Neural progenitor cell (in vitro differentiated cells): ENCODE measurements around the gene PLCB1. TPM values are rescaled to one million over a fixed set of nuclear protein-coding genes. Genes with fewer than 3 reads are reported as not detected.

ENCODE experiments used
- DNase-seq: peaks from one replicate; pipeline ENCODE4 v3.0.0-alpha.2; 2016; ENCODE audit warnings: low spot score
- H2AFZ ChIP-seq: fragments of 200-600 bp; sonication (generic); replicated peaks from 2 replicates; pipeline ENCODE4 v1.6.1; 2016; ENCODE audit warnings: antibody characterized with exemption
- H3F3A ChIP-seq: fragments of 200-600 bp; sonication (generic); 2 replicates; pipeline ENCODE4 v1.6.1; 2016; ENCODE audit warnings: antibody characterized with exemption, low read depth
- H3K27ac ChIP-seq: fragments of 200-600 bp; sonication (generic); 2 replicates; pipeline ENCODE4 v1.5.1; 2016; ENCODE audit warnings: mild to moderate bottlenecking
- H3K27me3 ChIP-seq: fragments of 200-600 bp; sonication (generic); 2 replicates; pipeline ENCODE4 v1.6.1; 2016; ENCODE audit warnings: mild to moderate bottlenecking, moderate library complexity
- H3K36me3 ChIP-seq: fragments of 200-600 bp; sonication (generic); 2 replicates; pipeline ENCODE4 v1.5.1; 2016
- H3K4me1 ChIP-seq: fragments of 200-600 bp; sonication (generic); 2 replicates; pipeline ENCODE4 v1.6.1; 2016; ENCODE audit warnings: mixed run types
- H3K4me2 ChIP-seq: fragments of 200-600 bp; sonication (generic); 2 replicates; pipeline ENCODE4 v1.6.1; 2016
- H3K4me3 ChIP-seq: fragments of 200-600 bp; sonication (generic); 2 replicates; pipeline ENCODE4 v1.5.1; 2016
- H3K79me2 ChIP-seq: fragments of 200-600 bp; sonication (generic); 2 replicates; pipeline ENCODE4 v1.6.1; 2016; ENCODE audit warnings: low read depth
- H3K9ac ChIP-seq: fragments of 200-600 bp; sonication (generic); 2 replicates; pipeline ENCODE4 v1.6.1; 2016
- H3K9me3 ChIP-seq: fragments of 200-600 bp; sonication (generic); 2 replicates; pipeline ENCODE4 v1.5.1; 2016; ENCODE audit warnings: low read depth
- H4K20me1 ChIP-seq: fragments of 200-600 bp; sonication (generic); 2 replicates; pipeline ENCODE4 v1.6.1; 2016; ENCODE audit warnings: low read depth
- H3K27ac Mint-ChIP-seq: 3 replicates; pipeline ENCODE4 v1.8.0; 2021; ENCODE audit warnings: mixed read lengths
- H3K27me3 Mint-ChIP-seq: 2 replicates; pipeline ENCODE4 v1.8.0; 2022; ENCODE audit warnings: low read depth, mild to moderate bottlenecking, inconsistent platforms, moderate library complexity, mixed read lengths; ENCODE audit not compliant: insufficient read depth
- H3K36me3 Mint-ChIP-seq: 3 replicates; pipeline ENCODE4 v1.8.0; 2021; ENCODE audit warnings: mixed read lengths
- H3K4me1 Mint-ChIP-seq: 3 replicates; pipeline ENCODE4 v1.8.0; 2021; ENCODE audit warnings: mixed read lengths
- H3K4me3 Mint-ChIP-seq: 3 replicates; pipeline ENCODE4 v1.8.0; 2021; ENCODE audit warnings: mild to moderate bottlenecking, moderate library complexity, mixed read lengths
- H3K9me3 Mint-ChIP-seq: 3 replicates; pipeline ENCODE4 v1.8.0; 2020; ENCODE audit warnings: mixed read lengths
- CTCF ChIP-seq: fragments of 200-600 bp; sonication (generic); IDR thresholded peaks from 2 replicates; pipeline ENCODE4 v1.5.1; 2017; ENCODE audit warnings: antibody characterized with exemption, mild to moderate bottlenecking
- EZH2 ChIP-seq: fragments of 200-600 bp; sonication (generic); IDR thresholded peaks from 2 replicates; pipeline ENCODE4 v1.6.1; 2017; ENCODE audit warnings: antibody characterized with exemption, mild to moderate bottlenecking, moderate library complexity
- EZH2phosphoT487 ChIP-seq: fragments of 200-600 bp; sonication (generic); IDR thresholded peaks from 2 replicates; pipeline ENCODE4 v1.6.1; 2017; ENCODE audit warnings: antibody characterized with exemption
- total RNA-seq: library from RNA; depleted of rRNA; stranded (reverse); fragments of >200 nt; gene quantifications from 2 replicates; pipeline ENCODE4 v1.2.3, GENCODE V29; 2015; ENCODE audit warnings: low replicate concordance

PLCB1 gene
- total RNA-seq, 1 donor from 2014 or later = 30.2 TPM

- Histone ChIP-seq H3K9ac (no peak overlapping the region), H3F3A (no peaks in the 10 kb centered on the region), H3K4me1 (peaks cover 4% of the 10 kb centered on the region), H3K27me3 (no peaks in the 10 kb centered on the region), H3K27ac (no peak overlapping the region), H2AFZ (no peak overlapping the region), H4K20me1 (no peaks in the 10 kb centered on the region), H3K79me2 (no peaks in the 10 kb centered on the region), H3K4me3 (no peak overlapping the region), H3K4me2 (no peak overlapping the region), H3K36me3 (no peaks in the 10 kb centered on the region), H3K9me3 (no peaks in the 10 kb centered on the region)
- TF ChIP-seq EZH2 (no peak), CTCF (no peak), EZH2phosphoT487 (no peak)
- Mint-ChIP-seq H3K36me3 (peaks cover 7% of the 10 kb centered on the region), H3K4me1 (peaks cover 2% of the 10 kb centered on the region), H3K4me3 (no peak overlapping the region), H3K27me3 (no peaks in the 10 kb centered on the region), H3K9me3 (peaks cover 5% of the 10 kb centered on the region), H3K27ac (no peak overlapping the region)
- DNase-seq = no peak
Measured at GRCh38 chr20:8153281-8153908, 21.3 kb downstream of the PLCB1 start.

GRCh38 chr20:8154638-8155037 is 22.6 kb downstream of the PLCB1 start:
- Mint-ChIP-seq H3K27ac (no peak overlapping the region), H3K27me3 (no peaks in the 10 kb centered on the region), H3K9me3 (peaks cover 14% of the 10 kb centered on the region), H3K4me1 (peaks cover 2% of the 10 kb centered on the region), H3K36me3 (peaks cover 8% of the 10 kb centered on the region), H3K4me3 (no peak overlapping the region)
- Histone ChIP-seq H3K9ac (no peak overlapping the region), H2AFZ (no peak overlapping the region), H3K27me3 (no peaks in the 10 kb centered on the region), H3K4me3 (no peak overlapping the region), H3K4me1 (peaks cover 4% of the 10 kb centered on the region), H3K27ac (no peak overlapping the region), H4K20me1 (no peaks in the 10 kb centered on the region), H3K4me2 (no peak overlapping the region), H3K36me3 (no peaks in the 10 kb centered on the region), H3K79me2 (no peaks in the 10 kb centered on the region), H3K9me3 (no peaks in the 10 kb centered on the region), H3F3A (no peaks in the 10 kb centered on the region)
- TF ChIP-seq CTCF (no peak), EZH2phosphoT487 (no peak), EZH2 (no peak)
- DNase-seq = no peak

- H4K20me1 ChIP-seq = no peaks in the 10 kb centered on the region
- H3K27ac Mint-ChIP-seq = no peak overlapping the region
- no peaks in the 10 kb centered on the region for H3K36me3 ChIP-seq
- no peaks in the 10 kb centered on the region for H3K27me3 ChIP-seq
- no peaks in the 10 kb centered on the region for H3K9me3 ChIP-seq
- DNase-seq = no peak
- H2AFZ ChIP-seq = no peak overlapping the region
- H3K9ac ChIP-seq = no peak overlapping the region
- H3K4me3 Mint-ChIP-seq = no peak overlapping the region
- peaks cover 18% of the 10 kb centered on the region for H3K9me3 Mint-ChIP-seq
- H3F3A ChIP-seq = no peaks in the 10 kb centered on the region
- H3K4me1 ChIP-seq = peaks cover 4% of the 10 kb centered on the region
- H3K4me1 Mint-ChIP-seq = peaks cover 2% of the 10 kb centered on the region
- H3K79me2 ChIP-seq = no peaks in the 10 kb centered on the region
- no peak overlapping the region for H3K4me2 ChIP-seq
- TF ChIP-seq EZH2phosphoT487 (no peak), CTCF (no peak), EZH2 (no peak)
- H3K27me3 Mint-ChIP-seq = no peaks in the 10 kb centered on the region
- no peak overlapping the region for H3K27ac ChIP-seq
- H3K4me3 ChIP-seq = no peak overlapping the region
- peaks cover 12% of the 10 kb centered on the region for H3K36me3 Mint-ChIP-seq
Measured at GRCh38 chr20:8155229-8155628, 23.2 kb downstream of the PLCB1 start.
